Loucy (cell line): ENCODE data around the gene GATD1.
"Not testable (repeated sequence)": the region's sequence is repeated elsewhere in the genome, so short reads cannot be mapped to it uniquely, and the experiment has no call there.

ENCODE experiments used
- H2AFZ ChIP-seq: fragments of 200-600 bp; sonication (generic); 2 replicates; pipeline ENCODE4 v1.6.0; 2016; ENCODE audit warnings: antibody characterized with exemption, mild to moderate bottlenecking, low read length, moderate library complexity
- H3F3A ChIP-seq: fragments of 200-600 bp; 2 replicates; pipeline ENCODE4 v1.6.0; 2016; ENCODE audit warnings: antibody characterized with exemption, low read depth, mild to moderate bottlenecking
- H3K27me3 ChIP-seq: fragments of 200-600 bp; sonication (generic); 2 replicates; pipeline ENCODE4 v1.6.1; 2014; ENCODE audit warnings: low read length, mild to moderate bottlenecking; ENCODE audit not compliant: insufficient read depth, poor library complexity, severe bottlenecking
- H3K36me3 ChIP-seq: fragments of 200-600 bp; sonication (generic); 2 replicates; pipeline ENCODE4 v1.6.1; 2016; ENCODE audit warnings: low read length; ENCODE audit not compliant: insufficient read depth
- H3K4me1 ChIP-seq: fragments of 200-600 bp; sonication (generic); 2 replicates; pipeline ENCODE4 v1.5.1; 2014; ENCODE audit warnings: low read length, mild to moderate bottlenecking; ENCODE audit not compliant: insufficient read depth, poor library complexity, severe bottlenecking
- H3K4me2 ChIP-seq: fragments of 200-600 bp; sonication (generic); 2 replicates; pipeline ENCODE4 v1.6.0; 2014; ENCODE audit warnings: antibody characterized with exemption, low read length, low read depth, mild to moderate bottlenecking; ENCODE audit not compliant: poor library complexity, severe bottlenecking
- H3K4me3 ChIP-seq: fragments of 200-600 bp; sonication (generic); 2 replicates; pipeline ENCODE4 v1.5.1; 2014; ENCODE audit warnings: low read length, mild to moderate bottlenecking, mixed read lengths; ENCODE audit not compliant: poor library complexity, severe bottlenecking
- H3K79me2 ChIP-seq: fragments of 200-600 bp; sonication (generic); 2 replicates; pipeline ENCODE4 v1.6.1; 2014; ENCODE audit warnings: low read length; ENCODE audit not compliant: insufficient read depth
- H3K9ac ChIP-seq: fragments of 200-600 bp; sonication (generic); 2 replicates; pipeline ENCODE4 v1.6.0; 2014; ENCODE audit warnings: mild to moderate bottlenecking, low read depth, low read length, moderate library complexity; ENCODE audit not compliant: poor library complexity, severe bottlenecking
- H3K9me2 ChIP-seq: fragments of 200-600 bp; sonication (generic); replicated peaks from 2 replicates; pipeline ENCODE4 v1.6.1; 2016; ENCODE audit warnings: low read depth, low read length, mixed read lengths
- H3K9me3 ChIP-seq: fragments of 200-600 bp; sonication (generic); 2 replicates; pipeline ENCODE4 v1.6.1; 2014; ENCODE audit warnings: mild to moderate bottlenecking, antibody characterized with exemption, low read length, low read depth; ENCODE audit not compliant: insufficient read depth
- H4K20me1 ChIP-seq: fragments of 200-600 bp; sonication (generic); 2 replicates; pipeline ENCODE4 v1.6.0; 2014; ENCODE audit warnings: antibody characterized with exemption, low read length, mild to moderate bottlenecking; ENCODE audit not compliant: insufficient read depth, poor library complexity, severe bottlenecking
- CTCF ChIP-seq: fragments of 200-600 bp; sonication (generic); conservative IDR thresholded peaks from 2 replicates; pipeline ENCODE4 v1.5.1; 2014; ENCODE audit warnings: mild to moderate bottlenecking, antibody characterized with exemption, low read length
- EZH2phosphoT487 ChIP-seq: fragments of 200-600 bp; IDR thresholded peaks from 2 replicates; pipeline ENCODE4 v1.6.1; 2018; ENCODE audit warnings: antibody characterized with exemption, mild to moderate bottlenecking, moderate library complexity, borderline replicate concordance

GATD1 gene

GRCh38 chr11:745428-745827 lies 31.9 kb downstream of the GATD1 start:
- no peaks in the 10 kb centered on the region for H3K9me2 ChIP-seq
- H3K79me2 ChIP-seq: peaks cover 32% of the 10 kb centered on the region
- no peaks in the 10 kb centered on the region for H3K9me3 ChIP-seq
- no peak overlapping the region for H2AFZ ChIP-seq
- H3K36me3 ChIP-seq: no peaks in the 10 kb centered on the region
- no peak overlapping the region for H3K4me2 ChIP-seq
- H4K20me1 ChIP-seq: peaks cover 19% of the 10 kb centered on the region
- H3K4me3 ChIP-seq: no peak overlapping the region
- TF ChIP-seq CTCF (no peak), EZH2phosphoT487 (no peak)
- no peaks in the 10 kb centered on the region for H3F3A ChIP-seq
- no peaks in the 10 kb centered on the region for H3K27me3 ChIP-seq
- H3K9ac ChIP-seq: no peak overlapping the region
- H3K4me1 ChIP-seq: peaks cover 26% of the 10 kb centered on the region

GRCh38 chr11:742571-743201 lies 34.6 kb downstream of the GATD1 start:
- H2AFZ ChIP-seq: no peak overlapping the region
- no peaks in the 10 kb centered on the region for H4K20me1 ChIP-seq
- no peaks in the 10 kb centered on the region for H3K9me2 ChIP-seq
- H3K4me1 ChIP-seq: peaks cover 12% of the 10 kb centered on the region
- H3K27me3 ChIP-seq: no peaks in the 10 kb centered on the region
- no peaks in the 10 kb centered on the region for H3K9me3 ChIP-seq
- TF ChIP-seq CTCF (no peak), EZH2phosphoT487 (no peak)
- H3K36me3 ChIP-seq: no peaks in the 10 kb centered on the region
- no peaks in the 10 kb centered on the region for H3F3A ChIP-seq
- H3K79me2 ChIP-seq: peaks cover 5% of the 10 kb centered on the region
- no peak overlapping the region for H3K4me2 ChIP-seq
- no peak overlapping the region for H3K9ac ChIP-seq
- no peak overlapping the region for H3K4me3 ChIP-seq

- Histone ChIP-seq H3K4me2 (no peak overlapping the region), H3K36me3 (no peaks in the 10 kb centered on the region), H3K27me3 (no peaks in the 10 kb centered on the region), H3K4me3 (no peak overlapping the region), H3K9me3 (no peaks in the 10 kb centered on the region), H3K9me2 (no peaks in the 10 kb centered on the region), H4K20me1 (no peaks in the 10 kb centered on the region), H3K9ac (no peak overlapping the region), H2AFZ (no peak overlapping the region), H3K79me2 (no peaks in the 10 kb centered on the region), H3K4me1 (peaks cover 12% of the 10 kb centered on the region), H3F3A (no peaks in the 10 kb centered on the region)
- no peak for TF ChIP-seq CTCF
- no peak for TF ChIP-seq EZH2phosphoT487
Measured at GRCh38 chr11:742156-742546, 35.1 kb downstream of the GATD1 start.

- not testable (repeated sequence) for H3K9me3 ChIP-seq, H3K4me1 ChIP-seq, H4K20me1 ChIP-seq, H3K4me2 ChIP-seq, H3K4me3 ChIP-seq, H3K9me2 ChIP-seq, H3K9ac ChIP-seq, H3F3A ChIP-seq, H3K27me3 ChIP-seq, H2AFZ ChIP-seq, H3K79me2 ChIP-seq, H3K36me3 ChIP-seq
Measured at GRCh38 chr11:737899-738298, 39.4 kb downstream of the GATD1 start.
